Inflammatory macrophage treated with lipopolysaccharide for 1 hour (primary cell): ENCODE results near the gene FAM72B.
"Not testable (repeated sequence)": the region's sequence is repeated elsewhere in the genome, so short reads cannot be mapped to it uniquely, and the experiment has no call there.

ENCODE experiments used
- DNase-seq, 2 donors: peaks; one replicate each; pipeline ENCODE4 v3.0.0-alpha.2; 2020 to 2022

FAM72B gene

DNA sequence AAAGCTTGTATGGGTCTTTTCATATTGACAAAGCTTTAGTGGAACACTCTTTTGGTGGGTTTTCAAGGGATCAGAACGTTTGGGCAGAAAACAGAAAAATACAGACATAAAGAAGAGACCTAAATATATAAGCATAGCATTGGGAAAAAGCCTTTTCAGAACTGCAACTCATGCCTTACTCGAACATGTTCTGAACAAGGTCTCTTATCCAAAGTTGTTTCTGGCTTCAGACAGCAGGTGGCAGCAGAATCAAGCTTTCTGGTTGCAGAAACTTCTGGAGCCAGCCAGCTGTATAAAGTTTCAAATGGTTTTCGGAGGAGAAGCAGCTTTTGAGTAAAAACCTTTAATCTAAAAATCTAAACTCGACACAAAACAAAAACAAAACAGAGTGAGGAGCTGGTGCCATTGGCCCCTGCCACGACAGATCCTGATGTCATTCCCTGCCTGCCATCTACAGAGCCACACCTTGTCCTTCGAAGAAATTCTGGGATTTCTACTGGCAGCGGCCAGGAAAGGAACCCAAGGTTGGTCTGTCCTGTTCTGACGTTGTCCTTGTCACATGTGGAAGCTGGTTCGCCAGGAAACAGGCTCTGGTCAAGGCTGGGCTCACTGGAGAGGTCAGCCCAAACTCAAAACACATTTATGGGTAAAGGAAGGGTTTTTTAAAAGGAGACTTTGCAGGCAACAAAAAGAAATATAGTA lies 35.5 kb downstream of the FAM72B start:
- not testable (repeated sequence) for DNase-seq

DNA sequence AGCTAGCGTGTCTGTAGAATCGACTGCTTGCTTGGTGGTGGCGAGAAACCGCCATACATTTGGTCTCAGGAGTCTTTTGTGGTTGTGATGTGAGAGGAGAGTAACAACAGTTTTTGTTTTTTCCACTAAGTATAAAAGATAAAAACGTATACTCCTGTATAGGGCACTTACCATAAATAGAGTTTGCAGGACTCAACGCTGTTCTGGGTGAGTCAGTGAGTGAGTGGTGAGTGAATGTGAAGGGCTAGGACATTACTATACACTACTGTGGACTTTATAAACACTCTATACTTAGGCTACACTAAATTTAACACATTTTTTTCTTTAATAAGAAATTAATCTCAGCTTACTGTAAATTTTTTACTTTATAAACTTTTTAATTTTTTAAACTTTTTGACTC lies 43.7 kb downstream of the FAM72B start:
- not testable (repeated sequence) for DNase-seq

DNA sequence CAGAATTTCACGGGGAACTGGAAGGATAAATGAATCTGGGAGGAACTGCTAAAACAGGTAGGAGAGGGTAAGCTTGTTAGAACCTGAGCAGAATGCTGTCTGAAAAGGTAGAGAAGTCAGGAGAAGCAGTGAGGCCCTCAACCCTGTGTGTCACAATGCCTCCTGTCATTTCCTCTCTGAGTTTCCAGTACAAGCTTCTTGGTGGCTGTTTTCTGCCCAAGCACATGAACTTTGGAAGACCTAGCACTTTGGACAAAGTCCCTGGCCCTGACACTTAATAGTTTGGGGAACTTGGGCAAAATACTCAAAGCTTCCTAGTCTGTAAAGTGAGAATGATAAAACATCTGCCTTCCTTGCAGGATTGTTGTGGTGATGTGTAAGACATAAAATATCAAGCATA lies 52.6 kb downstream of the FAM72B start:
- not testable (repeated sequence) for DNase-seq

DNA sequence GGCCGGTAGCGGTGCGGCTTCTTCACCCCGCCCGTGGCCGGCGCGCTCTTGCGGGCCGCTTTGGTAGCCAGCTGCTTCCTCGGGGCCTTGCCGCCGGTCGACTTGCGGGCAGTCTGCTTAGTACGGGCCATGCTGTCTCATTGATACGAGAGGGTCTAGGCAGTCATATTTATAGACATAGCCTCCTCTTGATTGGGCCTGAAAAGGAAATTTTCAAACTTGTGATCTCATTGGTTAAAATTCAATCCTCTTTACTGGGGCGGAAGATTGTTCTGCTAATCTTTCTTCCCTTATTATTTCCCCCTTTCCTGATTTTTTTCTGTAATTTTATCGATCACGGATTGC lies 65.7 kb downstream of the FAM72B start:
- DNase-seq: not testable (repeated sequence)
